Esophagus muscularis mucosa (tissue), 4 donors: ENCODE measurements around the gene ESYT2. TPM values are rescaled to one million over a fixed set of nuclear protein-coding genes. Genes with fewer than 3 reads are reported as not detected.
"Not testable (repeated sequence)": the region's sequence is repeated elsewhere in the genome, so short reads cannot be mapped to it uniquely, and the experiment has no call there.

ENCODE experiments used
- DNase-seq: peaks from one replicate; pipeline ENCODE4 v3.0.0-alpha.2; 2017; ENCODE audit errors: extremely low spot score
- H3K27ac ChIP-seq, 4 donors: fragments of 200-600 bp; sonication (generic); replicated peaks in 1 of 4; 1 replicate in 3 of 4; 2 replicates in 1 of 4; pipeline ENCODE4 v1.5.1; 2016 to 2019; ENCODE audit warnings: mild to moderate bottlenecking in 1 of 4
- H3K27me3 ChIP-seq, 4 donors: fragments of 200-600 bp; sonication (generic); one replicate each; pipeline versions ENCODE4 v1.5.1 to v1.6.0; 2016 to 2019
- H3K36me3 ChIP-seq, 4 donors: fragments of 200-600 bp; sonication (generic); one replicate each; pipeline ENCODE4 v1.5.1; 2016 to 2019
- H3K4me1 ChIP-seq, 4 donors: fragments of 200-600 bp; sonication (generic); one replicate each; pipeline ENCODE4 v1.5.1; 2016 to 2019
- H3K4me3 ChIP-seq, 4 donors: fragments of 200-600 bp; sonication (generic); 1 replicate in 2 of 4; 2 replicates in 2 of 4; pipeline ENCODE4 v1.5.1; 2016 to 2019; ENCODE audit warnings: mild to moderate bottlenecking in 4 of 4, moderate library complexity in 1 of 4
- H3K9me3 ChIP-seq, 4 donors: fragments of 200-600 bp; sonication (generic); 1 replicate in 3 of 4; 2 replicates in 1 of 4; pipeline ENCODE4 v1.5.1; 2016 to 2019
- EP300 ChIP-seq: sonication (generic); formaldehyde crosslinking; IDR thresholded peaks from one replicate; pipeline ENCODE4 v1.6.1; 2017; ENCODE audit warnings: antibody characterized with exemption
- POLR2A ChIP-seq: fragments of 450-650 bp; IDR thresholded peaks from one replicate; pipeline ENCODE4 v1.6.1; 2017; ENCODE audit warnings: antibody characterized with exemption, moderate library complexity, mild to moderate bottlenecking, low read depth
- POLR2AphosphoS5 ChIP-seq, 2 donors: sonication (generic); formaldehyde crosslinking; IDR thresholded peaks; one replicate each; pipeline ENCODE4 v1.6.1; 2017; ENCODE audit warnings: antibody characterized with exemption in 2 of 2
- WGBS: methylation state at CpG from one replicate; pipeline ENCODE4 v1.1.5; 2018; 5-methylcytosine and 5-hydroxymethylcytosine counted together
- intact Hi-C: fragments of 100-400 bp; cut with DNase I; formaldehyde crosslinking; loops from one replicate; pipeline ENCODE4 v1.15.1; 2023
- total RNA-seq, 4 donors: library from RNA; depleted of rRNA; stranded (reverse); fragments of >200 nt; gene quantifications; one replicate each; pipeline versions ENCODE4 v1.1.0 to v1.2.1, GENCODE V29; 2016
- TF ChIP-seq, protein P1 (sequence below), 3 experiments: fragments of 200-600 bp in 2 of 3; fragments of 450-650 bp in 1 of 3; sonication (generic) in 2 of 3; IDR thresholded peaks; one replicate each; pipeline ENCODE4 v1.5.1; 2017 to 2019; ENCODE audit warnings: antibody characterized with exemption in 3 of 3, mild to moderate bottlenecking in 2 of 3, moderate library complexity in 1 of 3

ESYT2 gene
- total RNA-seq, 4 donors from 2014 or later, result 166 to 235 (median 202) TPM

DNA sequence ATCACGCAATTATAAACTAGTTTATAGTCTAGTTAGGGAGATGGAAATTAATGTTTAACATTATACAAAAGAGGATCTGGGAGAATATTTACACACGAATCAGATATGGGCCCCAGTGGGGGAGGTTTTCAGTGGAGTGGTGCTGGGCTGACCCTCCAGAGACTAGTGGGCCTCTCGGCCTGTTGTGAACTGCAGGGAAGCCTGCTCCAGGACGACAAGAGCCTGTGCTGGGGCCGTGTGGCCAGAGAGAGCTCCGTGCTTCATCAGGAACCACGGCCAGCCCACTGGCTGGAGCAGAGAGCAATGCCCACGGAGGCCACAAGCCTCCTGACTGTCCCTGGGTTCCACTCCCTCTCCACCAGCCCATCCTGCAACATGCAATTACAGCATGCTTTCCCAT is 11.3 kb upstream of the ESYT2 start:
- Histone ChIP-seq H3K36me3 (no peaks in the 10 kb centered on the region), H3K27ac (no peak overlapping the region), H3K27me3 (no peaks in the 10 kb centered on the region), H3K9me3 (no peaks in the 10 kb centered on the region), H3K4me3 (no peak overlapping the region), H3K4me1 (no peaks in the 10 kb centered on the region)
- TF ChIP-seq EP300 (no peak), POLR2AphosphoS5 (IDR thresholded peaks at IDR 0.05) (no peak), POLR2A (no peak)
- TF ChIP-seq, protein P1, sequence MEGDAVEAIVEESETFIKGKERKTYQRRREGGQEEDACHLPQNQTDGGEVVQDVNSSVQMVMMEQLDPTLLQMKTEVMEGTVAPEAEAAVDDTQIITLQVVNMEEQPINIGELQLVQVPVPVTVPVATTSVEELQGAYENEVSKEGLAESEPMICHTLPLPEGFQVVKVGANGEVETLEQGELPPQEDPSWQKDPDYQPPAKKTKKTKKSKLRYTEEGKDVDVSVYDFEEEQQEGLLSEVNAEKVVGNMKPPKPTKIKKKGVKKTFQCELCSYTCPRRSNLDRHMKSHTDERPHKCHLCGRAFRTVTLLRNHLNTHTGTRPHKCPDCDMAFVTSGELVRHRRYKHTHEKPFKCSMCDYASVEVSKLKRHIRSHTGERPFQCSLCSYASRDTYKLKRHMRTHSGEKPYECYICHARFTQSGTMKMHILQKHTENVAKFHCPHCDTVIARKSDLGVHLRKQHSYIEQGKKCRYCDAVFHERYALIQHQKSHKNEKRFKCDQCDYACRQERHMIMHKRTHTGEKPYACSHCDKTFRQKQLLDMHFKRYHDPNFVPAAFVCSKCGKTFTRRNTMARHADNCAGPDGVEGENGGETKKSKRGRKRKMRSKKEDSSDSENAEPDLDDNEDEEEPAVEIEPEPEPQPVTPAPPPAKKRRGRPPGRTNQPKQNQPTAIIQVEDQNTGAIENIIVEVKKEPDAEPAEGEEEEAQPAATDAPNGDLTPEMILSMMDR (IDR thresholded peaks at IDR 0.05), result no peak
- intact Hi-C loops, result no loop called here
- no peak for DNase-seq
- 82% methylated on average over 8 of the region's 8 CpGs for WGBS

DNA sequence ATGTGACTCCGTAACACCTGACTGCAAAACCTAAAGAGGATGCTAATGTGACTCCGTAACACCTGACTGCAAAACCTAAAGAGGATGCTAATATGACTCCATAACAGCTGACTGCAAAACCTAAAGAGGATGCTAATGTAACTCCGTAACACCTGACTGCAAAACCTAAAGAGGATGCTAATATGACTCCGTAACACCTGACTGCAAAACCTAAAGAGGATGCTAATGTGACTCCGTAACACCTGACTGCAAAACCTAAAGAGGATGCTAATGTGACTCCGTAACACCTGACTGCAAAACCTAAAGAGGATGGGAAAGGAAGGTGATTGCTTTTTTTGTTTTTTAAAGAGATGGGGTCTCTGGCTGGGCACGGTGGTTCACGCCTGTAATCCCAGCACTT is 9.9 kb upstream of the ESYT2 start:
- H3K9me3 ChIP-seq, H3K27me3 ChIP-seq, H3K4me1 ChIP-seq, H3K36me3 ChIP-seq, H3K27ac ChIP-seq, H3K4me3 ChIP-seq, DNase-seq: not testable (repeated sequence)
- intact Hi-C loops, result loop anchor here (10.0 kb wide), 1 partner anchor 136 kb away; no protein-coding TSS in a partner anchor
- WGBS, result 82% methylated on average over 7 of the region's 8 CpGs

DNA sequence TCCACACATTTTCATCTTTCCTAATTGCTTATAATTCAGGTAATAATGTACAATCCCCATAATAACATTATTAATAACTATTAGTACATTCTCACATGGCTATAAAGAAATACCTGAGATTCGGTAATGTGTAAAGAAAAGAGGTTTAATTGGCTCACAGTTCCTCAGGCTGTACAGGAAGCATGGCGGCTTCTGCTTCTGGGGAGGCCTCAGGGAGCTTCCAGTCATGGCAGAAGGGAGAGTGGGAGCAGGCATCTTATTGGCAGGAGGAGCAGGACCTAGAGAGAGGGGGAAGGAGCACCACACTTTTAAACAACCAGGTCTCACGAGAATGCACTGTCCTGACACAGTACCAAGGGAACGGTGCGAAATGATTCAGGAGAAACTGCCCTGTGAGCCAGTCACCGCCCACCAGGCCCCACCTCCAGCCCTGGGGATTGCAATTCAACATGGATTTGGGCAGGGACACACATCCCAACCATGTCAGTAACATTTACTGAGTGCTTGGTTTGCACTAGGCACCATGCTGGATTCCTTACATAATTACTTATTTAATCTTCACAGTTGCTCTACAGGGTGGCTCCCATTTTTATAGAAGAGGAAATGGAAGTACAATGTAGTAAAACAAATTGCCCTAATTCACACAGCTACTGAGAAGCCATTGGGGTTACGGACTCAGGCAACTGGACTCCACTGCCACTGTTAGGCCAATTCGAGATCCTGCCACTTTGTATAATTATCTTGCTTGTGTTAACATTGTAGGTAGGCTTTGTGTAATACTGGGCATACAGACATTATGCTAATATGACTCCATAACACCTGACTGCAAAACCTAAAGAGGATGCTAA is 8.7 kb upstream of the ESYT2 start:
- intact Hi-C loops, result loop anchor here (10.0 kb wide), 1 partner anchor 137 kb away; no protein-coding TSS in a partner anchor
- TF ChIP-seq EP300 (no peak), POLR2AphosphoS5 (IDR thresholded peaks at IDR 0.05) (no peak), POLR2A (no peak)
- TF ChIP-seq, protein P1 (IDR thresholded peaks at IDR 0.05), result no peak
- H3K27ac ChIP-seq, result no peak overlapping the region

DNA sequence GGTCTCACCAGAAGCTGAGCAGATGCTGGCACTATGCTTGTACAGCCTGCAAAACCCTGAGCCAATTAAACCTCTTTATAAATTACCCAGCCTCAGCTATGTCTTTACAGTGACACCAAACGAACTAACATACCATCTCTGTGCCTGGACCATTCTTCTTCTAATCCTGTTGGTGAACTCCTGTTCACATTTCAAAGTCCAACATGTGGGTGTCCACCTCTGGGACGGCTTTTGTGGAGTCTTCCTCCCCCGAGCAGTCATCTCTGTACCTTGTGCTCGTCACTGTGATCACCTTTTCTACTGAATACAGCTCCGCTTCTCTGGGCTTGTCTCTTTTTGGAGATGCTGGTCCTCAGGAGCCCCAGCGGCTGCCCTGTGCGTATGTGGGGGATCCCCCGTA is 7.4 kb upstream of the ESYT2 start:
- H3K9me3 ChIP-seq, result no peaks in the 10 kb centered on the region
- no peak overlapping the region for H3K4me3 ChIP-seq
- no peaks in the 10 kb centered on the region for H3K36me3 ChIP-seq
- no peaks in the 10 kb centered on the region for H3K27me3 ChIP-seq
- no peak overlapping the region for H3K27ac ChIP-seq
- H3K4me1 ChIP-seq, result no peaks in the 10 kb centered on the region
- DNase-seq, result peak; percentile 17
- 93% methylated on average over 8 of the region's 8 CpGs for WGBS
- TF ChIP-seq POLR2A (no peak), EP300 (no peak), POLR2AphosphoS5 (IDR thresholded peaks at IDR 0.05) (no peak)
- TF ChIP-seq, protein P1 (IDR thresholded peaks at IDR 0.05), result no peak
- intact Hi-C loops, result loop anchor here (10.0 kb wide), 1 partner anchor 138 kb away; no protein-coding TSS in a partner anchor

More for the DNA sequence above, 8.7 kb upstream of the ESYT2 start:
- peak; percentile 72 for DNase-seq
- Histone ChIP-seq H3K4me3 (no peak overlapping the region), H3K27me3 (no peaks in the 10 kb centered on the region), H3K4me1 (no peaks in the 10 kb centered on the region), H3K36me3 (no peaks in the 10 kb centered on the region), H3K9me3 (no peaks in the 10 kb centered on the region)
- 89% methylated on average over 8 of the region's 8 CpGs for WGBS

DNA sequence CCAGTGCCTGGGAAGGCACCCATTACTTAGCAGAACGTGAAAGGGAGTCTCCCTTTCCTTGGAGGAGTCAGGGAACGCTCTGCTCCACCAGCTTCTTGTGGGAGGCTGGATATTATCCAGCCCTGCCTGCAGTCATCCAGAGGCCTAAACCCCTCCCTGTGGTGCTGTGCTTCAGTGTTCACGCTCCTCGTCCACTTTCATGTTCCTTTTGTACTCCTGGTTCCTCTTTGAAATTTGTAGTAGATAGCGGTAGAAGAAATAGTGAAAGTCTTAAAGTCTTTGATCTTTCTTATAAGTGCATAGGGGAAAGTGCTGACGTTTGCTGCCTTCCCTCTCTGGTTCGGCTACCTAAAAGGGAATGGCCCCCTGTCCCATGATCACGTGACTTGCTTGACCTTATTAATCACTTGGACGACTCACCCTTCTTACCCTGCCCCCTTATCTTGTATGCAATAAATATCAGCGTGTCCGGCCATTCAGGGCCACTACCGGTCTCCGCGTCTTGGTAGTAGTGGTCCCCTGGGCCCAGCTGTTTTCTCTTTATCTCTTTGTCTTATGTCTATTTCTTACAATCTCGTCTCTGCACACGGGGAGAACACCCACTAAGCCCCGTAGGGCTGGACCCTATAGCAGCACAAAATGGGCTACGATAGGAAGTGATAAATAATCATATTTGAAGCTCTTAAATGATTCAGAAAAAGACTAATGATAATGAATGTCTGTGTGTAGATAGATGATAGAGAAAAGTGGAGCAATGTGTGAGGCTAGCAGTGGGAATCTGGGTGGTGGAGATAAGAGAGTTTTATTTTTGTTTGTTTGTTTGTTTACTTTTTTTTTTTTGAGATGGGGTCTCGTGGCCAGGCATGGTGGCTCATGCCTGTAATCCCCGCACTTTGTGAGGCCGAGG is 5.8 kb upstream of the ESYT2 start:
- H3K27ac ChIP-seq, result no peak overlapping the region
- TF ChIP-seq, protein P1 (IDR thresholded peaks at IDR 0.05), result no peak
- TF ChIP-seq POLR2A (no peak), POLR2AphosphoS5 (IDR thresholded peaks at IDR 0.05) (no peak), EP300 (no peak)
- no peaks in the 10 kb centered on the region for H3K36me3 ChIP-seq
- peak; percentile 78 for DNase-seq
- WGBS, result 63% methylated on average over 21 of the region's 21 CpGs
- no peaks in the 10 kb centered on the region for H3K27me3 ChIP-seq
- H3K9me3 ChIP-seq, result no peaks in the 10 kb centered on the region
- peaks cover 8 to 9% (median 9%) of the 10 kb centered on the region in 4 donors for H3K4me1 ChIP-seq
- intact Hi-C loops, result loop anchor here (10.0 kb wide), 1 partner anchor 140 kb away; no protein-coding TSS in a partner anchor
- no peak overlapping the region for H3K4me3 ChIP-seq
